Femur (tissue), 1 donor: ENCODE measurements around the gene SLC35F1.
A peak's percentile ranks its signal among the peaks of the same experiment; 100 is the strongest.

ENCODE experiments used
- DNase-seq: peaks from one replicate; pipeline ENCODE4 v3.0.0-alpha.2; 2017

The SLC35F1 gene

GRCh38 chr6:118203545-118203944 is 296.5 kb downstream of the SLC35F1 start:
- DNase-seq = no peak

GRCh38 chr6:118206221-118206620 is 299.2 kb downstream of the SLC35F1 start:
- DNase-seq = no peak

- no peak for DNase-seq
These were observed 300.9 kb downstream of the SLC35F1 start for GRCh38 chr6:118207947-118208346.

DNA sequence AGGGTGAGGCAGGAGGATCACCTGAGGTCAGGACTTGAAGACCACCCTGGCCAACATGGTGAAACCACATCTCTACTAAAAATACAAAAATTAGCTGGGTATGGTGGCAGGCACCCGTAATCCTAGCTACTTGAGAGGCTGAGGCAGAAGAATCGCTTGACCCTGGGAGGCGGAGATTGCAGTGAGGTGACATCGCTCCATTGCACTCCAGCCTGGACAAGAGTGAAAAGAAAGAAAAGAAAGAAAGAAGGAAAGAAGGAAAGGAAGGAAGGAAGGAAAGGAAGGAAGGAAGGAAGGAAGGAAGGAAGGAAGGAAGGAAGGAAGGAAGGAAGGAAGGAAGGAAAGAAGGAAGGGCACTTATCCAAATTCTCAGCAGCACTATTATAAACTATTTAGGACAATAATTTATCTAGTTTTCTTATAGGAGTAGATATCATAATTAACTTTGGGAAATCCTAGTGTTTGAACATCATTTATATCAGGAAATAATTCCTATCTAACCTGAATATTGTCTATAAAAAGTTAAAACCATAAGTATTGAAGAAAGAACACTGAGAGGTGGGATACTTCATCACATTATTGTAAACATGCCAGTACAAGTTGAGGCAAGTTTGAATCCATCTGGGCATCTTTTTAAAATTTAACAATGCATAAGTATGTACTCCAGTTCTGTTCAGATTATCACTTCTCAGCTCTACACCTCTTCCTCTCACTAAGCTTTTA is 305.5 kb downstream of the SLC35F1 start:
- no peak for DNase-seq

DNA sequence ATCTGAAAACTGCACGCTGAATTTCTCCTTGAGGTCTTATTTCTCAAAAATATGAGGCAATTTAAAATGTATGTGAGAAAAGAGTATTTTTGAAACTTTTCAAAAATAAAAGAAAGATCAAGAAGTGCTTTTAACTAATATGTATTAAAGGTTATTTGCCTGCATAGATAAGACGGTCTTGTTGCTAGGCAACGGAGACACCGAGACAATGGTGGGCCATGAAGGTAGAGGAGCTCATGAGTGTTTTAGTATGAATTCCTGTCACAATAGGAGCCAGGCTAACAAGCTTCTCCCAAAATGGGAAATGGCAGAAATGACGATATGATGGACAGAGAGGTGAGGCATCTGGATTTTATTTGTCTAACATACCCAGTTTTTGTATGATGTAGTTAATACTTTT is 308.2 kb downstream of the SLC35F1 start:
- no peak for DNase-seq

- DNase-seq = no peak
These were observed 309.7 kb downstream of the SLC35F1 start for GRCh38 chr6:118216751-118217150.

DNA sequence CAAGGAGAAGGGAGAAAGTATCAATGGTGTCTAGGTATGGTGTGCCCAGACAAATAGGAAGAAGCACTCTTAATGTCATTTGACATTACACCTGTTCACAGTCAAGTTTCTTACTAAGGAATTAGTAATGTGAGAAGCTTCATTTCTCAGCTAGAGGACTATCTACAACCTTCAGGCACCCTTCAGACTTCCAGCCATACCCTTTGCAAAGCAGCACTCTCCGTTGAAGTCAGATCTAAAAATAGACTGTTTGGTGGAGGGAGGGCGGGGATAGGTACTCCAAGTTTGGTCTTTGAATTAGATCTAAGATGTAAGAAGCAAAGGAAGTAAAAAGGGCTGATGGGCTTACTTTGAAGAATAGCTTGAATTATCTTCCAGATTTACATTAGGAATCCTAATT is 311.1 kb downstream of the SLC35F1 start:
- DNase-seq = no peak

GRCh38 chr6:118220429-118221128 is 313.5 kb downstream of the SLC35F1 start:
- DNase-seq = no peak

DNA sequence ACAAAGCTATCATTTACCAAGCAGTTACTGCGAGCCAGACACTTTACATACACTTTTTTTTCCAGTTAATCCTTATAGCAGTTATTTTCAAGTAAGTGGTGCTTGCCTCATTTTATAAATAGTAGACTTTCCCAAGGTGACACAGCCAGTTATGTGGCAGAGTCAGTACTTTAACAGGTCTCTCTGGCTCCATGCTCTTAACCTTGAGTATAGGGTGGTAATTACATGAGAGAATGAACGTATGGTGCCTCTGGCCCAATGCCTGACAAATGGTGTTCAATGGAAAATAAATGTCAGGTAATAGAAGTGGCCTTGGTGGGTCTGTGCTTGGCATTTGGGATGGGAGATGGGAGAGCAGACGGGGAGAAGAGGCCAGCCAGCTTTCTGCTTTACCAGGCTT is 316.3 kb downstream of the SLC35F1 start:
- no peak for DNase-seq

DNA sequence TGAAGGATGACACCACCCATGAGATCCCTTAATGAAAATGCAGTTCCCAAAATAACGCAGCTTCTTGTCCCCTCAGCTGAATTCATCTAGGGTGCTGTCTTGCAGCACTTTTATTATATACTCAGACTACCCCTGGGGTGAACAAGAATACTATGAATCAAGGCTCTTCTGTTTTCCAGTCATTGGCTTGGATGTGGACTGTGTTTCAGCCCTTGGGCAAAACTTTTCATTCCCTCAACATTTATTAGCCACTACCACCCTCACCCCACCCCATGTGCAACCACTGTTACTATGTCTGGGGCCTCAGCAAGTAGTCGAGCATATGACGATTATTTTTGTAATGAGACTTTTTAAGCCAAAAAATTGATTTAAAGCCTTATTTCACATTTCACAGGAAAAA is 321.8 kb downstream of the SLC35F1 start:
- DNase-seq = no peak

DNA sequence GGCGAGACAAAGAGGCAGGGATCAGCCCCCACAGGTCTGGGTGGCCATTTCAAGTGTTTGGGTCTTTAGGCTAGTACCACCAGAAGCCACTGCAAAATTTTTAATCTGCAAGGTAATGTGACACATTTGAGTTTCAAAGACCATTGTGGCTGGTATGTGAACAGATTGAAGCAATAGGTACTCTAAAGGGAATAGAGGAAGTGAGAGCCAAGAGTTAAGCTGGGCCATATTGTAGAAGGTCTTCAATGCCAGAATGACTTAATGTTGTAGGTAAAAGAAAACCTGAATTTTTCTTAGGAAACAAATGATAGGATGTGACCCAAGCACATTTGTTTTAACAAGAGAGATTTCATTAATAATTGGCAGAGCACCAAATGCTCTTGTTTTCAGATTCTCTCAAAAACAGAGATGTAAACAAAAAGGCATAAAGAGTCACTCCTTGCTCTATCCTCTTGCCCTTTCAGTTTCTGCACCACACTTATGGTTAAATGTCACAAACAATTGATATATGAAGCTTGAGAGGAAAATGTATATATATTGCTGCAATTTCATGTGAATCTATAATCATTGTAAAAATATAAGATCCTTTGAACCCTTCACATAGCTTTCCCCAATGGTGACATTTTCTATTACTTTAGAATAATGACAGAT is 333.9 kb downstream of the SLC35F1 start:
- no peak for DNase-seq

DNA sequence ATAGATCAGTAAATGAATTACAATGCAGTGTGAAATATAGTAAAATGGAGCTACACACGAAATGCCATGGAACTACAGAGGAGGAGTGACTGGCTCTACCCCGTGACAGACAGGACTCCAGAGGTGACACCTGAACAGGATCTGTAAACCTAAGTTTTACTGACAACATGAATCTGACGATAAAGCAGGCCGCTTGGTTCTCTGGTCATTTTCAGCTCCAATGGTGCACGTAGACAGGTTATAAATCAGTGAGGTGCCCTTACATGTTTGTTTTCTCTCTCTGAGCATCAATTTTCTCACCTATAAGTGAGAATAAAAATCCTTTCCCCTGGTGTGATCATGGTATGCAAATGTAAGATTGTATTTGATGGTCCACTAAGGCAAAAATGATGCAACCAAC is 339.3 kb downstream of the SLC35F1 start:
- DNase-seq = no peak

DNA sequence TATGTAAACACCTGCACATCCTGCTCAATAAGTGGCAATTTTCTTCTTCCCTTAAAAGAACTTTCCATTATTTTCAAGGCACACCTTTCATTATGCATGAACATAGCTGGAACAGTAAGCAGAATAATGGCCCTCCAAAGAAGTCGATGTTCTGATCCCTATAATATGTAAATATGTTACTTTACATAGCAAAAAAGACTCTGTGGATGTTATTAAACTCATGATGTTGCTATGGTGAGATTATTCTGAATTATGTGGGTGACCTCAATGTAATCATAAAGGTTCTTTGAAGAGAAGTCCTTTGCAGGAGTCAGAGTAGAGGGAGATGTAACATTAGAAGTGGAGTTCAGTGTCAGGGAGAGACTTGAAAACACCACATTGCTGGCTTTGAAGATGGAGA is 341.1 kb downstream of the SLC35F1 start:
- no peak for DNase-seq

DNA sequence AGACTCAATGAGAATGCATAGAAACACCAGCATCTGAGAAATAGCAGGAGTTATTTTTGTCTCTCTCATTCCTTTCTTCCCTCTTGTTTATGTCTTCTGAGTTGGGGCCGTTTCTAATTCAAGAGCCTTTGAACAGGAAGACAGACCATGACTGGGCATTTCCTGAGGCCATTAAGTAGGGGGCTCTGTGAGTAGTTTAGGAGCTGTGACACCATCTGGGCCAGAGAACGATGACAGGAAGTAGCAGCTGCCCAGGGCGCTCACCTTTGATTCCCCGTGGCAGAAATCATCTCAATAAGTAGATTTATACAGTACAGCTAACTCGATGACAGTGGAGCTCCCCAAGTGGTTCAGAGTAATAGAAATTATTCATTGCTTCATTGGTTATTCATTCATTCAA is 342.6 kb downstream of the SLC35F1 start:
- no peak for DNase-seq

- DNase-seq = no peak
These were observed 345.4 kb downstream of the SLC35F1 start for GRCh38 chr6:118252474-118252873.

GRCh38 chr6:118253741-118254140 is 346.7 kb downstream of the SLC35F1 start:
- no peak for DNase-seq

- DNase-seq = no peak
These were observed 353.8 kb downstream of the SLC35F1 start for GRCh38 chr6:118260833-118261232.

GRCh38 chr6:118263921-118264486 is 356.9 kb downstream of the SLC35F1 start:
- peak; percentile 24 for DNase-seq

DNA sequence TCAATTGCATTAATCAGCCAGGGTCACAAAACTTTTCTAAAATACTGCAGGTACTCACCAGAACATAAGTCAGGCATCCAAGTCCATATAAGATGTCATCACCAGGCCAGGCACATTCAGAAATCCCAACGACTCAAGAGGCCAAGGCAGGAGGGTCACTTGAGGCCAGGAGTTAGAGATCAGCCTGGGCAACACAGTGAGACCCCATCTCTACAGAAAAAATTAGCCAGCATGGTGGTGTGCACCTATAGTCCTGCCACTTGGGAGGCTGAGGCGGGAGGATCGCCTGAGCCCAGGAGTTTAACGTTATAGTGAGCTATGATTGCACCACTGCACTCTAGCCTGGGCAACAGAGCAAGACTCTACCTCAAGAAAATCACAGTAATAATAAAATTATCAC is 362.6 kb downstream of the SLC35F1 start:
- no peak for DNase-seq

DNA sequence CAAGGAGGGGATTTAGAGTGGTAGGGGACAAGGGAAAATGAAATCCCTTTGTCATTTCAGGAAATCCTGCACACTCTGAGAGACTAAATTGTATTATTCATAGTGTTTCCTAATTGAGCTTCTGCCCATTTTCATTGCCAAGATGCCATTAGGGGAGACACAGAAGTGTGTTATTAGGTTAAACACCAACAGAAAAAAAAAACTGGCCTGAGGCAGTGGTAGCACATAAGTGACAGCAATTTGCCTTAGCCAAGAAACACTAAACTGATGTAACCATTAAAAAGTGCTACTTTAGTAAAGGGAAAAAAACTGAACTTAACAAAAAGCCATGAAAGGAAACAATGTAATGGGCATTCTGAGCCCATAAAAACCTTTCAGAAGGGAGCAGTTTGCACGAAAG is 370.6 kb downstream of the SLC35F1 start:
- DNase-seq = no peak

- DNase-seq = no peak
These were observed 373.1 kb downstream of the SLC35F1 start for GRCh38 chr6:118280210-118280609.

- no peak for DNase-seq
These were observed 374.2 kb downstream of the SLC35F1 start for GRCh38 chr6:118281291-118281690.

DNA sequence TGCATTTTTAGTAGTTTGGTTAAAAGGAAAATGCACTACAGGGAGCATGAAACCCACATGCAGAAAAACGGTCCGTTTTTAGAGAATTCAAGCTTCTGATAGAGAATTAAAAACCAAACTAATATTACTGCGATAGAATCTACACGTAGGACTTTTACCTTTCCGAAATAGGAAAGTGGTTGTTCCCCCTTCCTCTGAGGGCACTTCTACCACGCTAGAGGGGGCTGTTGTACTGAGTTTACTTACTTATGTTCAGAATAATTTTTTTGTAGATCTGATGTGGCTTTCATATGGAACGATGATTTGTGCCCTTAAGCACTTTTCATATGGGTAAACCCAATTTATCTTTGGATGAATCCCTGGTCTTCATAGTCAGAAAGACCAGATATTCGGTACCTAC is 376.7 kb downstream of the SLC35F1 start:
- peak; percentile 50 for DNase-seq
